ENCODE results near the gene OGFOD1. TPM values are rescaled to one million over a fixed set of nuclear protein-coding genes. Genes with fewer than 3 reads are reported as not detected.

OGFOD1 gene
- total RNA-seq = 41.3 and 75.8 TPM in 2 replicates

- Histone ChIP-seq H3K27me3 (ENCODE audit: control insufficient read depth, insufficient read depth, low read length) (no peaks in the 10 kb centered on the region), H3K4me3 (ENCODE audit: low read depth, low read length) (peak within 1 kb of the TSS; percentile 99), H3K36me3 (ENCODE audit: control insufficient read depth, insufficient read depth, low read length) (no peaks in the 10 kb centered on the region)
- no peak for TF ChIP-seq CTCF (IDR thresholded peaks at IDR 0.05; ENCODE audit: insufficient read depth, low read length, poor library complexity, severe bottlenecking)
- DNase-seq (ENCODE audit: low read depth) = peak; percentile 98
These were observed at the start of gene OGFOD1, which contains the start of gene NUDT21 for GRCh38 chr16:56450986-56451752. Gene OGFOD1 (plus strand): TSS chr16:56451554. CDS start chr16:56451613, 59 bp downstream. Gene NUDT21 (minus strand): TSS chr16:56451332. CDS start chr16:56451202, 130 bp downstream.

GRCh38 chr16:56405977-56406672 lies 45.2 kb upstream of the OGFOD1 start:
- Histone ChIP-seq H3K36me3 (ENCODE audit: control insufficient read depth, insufficient read depth, low read length) (peaks cover 2% of the 10 kb centered on the region), H3K4me3 (ENCODE audit: low read depth, low read length) (no peak overlapping the region), H3K27me3 (ENCODE audit: control insufficient read depth, insufficient read depth, low read length) (no peaks in the 10 kb centered on the region)
- TF ChIP-seq CTCF (IDR thresholded peaks at IDR 0.05; ENCODE audit: insufficient read depth, low read length, poor library complexity, severe bottlenecking) = no peak
- no peak for DNase-seq (ENCODE audit: low read depth)

GRCh38 chr16:56408379-56409098 lies 42.8 kb upstream of the OGFOD1 start:
- Histone ChIP-seq H3K27me3 (ENCODE audit: control insufficient read depth, insufficient read depth, low read length) (no peaks in the 10 kb centered on the region), H3K36me3 (ENCODE audit: control insufficient read depth, insufficient read depth, low read length) (no peaks in the 10 kb centered on the region), H3K4me3 (ENCODE audit: low read depth, low read length) (no peak overlapping the region)
- no peak for TF ChIP-seq CTCF (IDR thresholded peaks at IDR 0.05; ENCODE audit: insufficient read depth, low read length, poor library complexity, severe bottlenecking)
- no peak for DNase-seq (ENCODE audit: low read depth)

- Histone ChIP-seq H3K27me3 (ENCODE audit: control insufficient read depth, insufficient read depth, low read length) (no peaks in the 10 kb centered on the region), H3K36me3 (ENCODE audit: control insufficient read depth, insufficient read depth, low read length) (no peaks in the 10 kb centered on the region), H3K4me3 (ENCODE audit: low read depth, low read length) (no peak overlapping the region)
- TF ChIP-seq CTCF (IDR thresholded peaks at IDR 0.05; ENCODE audit: insufficient read depth, low read length, poor library complexity, severe bottlenecking) = no peak
- no peak for DNase-seq (ENCODE audit: low read depth)
These were observed 42.2 kb upstream of the OGFOD1 start for GRCh38 chr16:56409195-56409594.

GRCh38 chr16:56411123-56411522 lies 40.2 kb upstream of the OGFOD1 start:
- Histone ChIP-seq H3K4me3 (ENCODE audit: low read depth, low read length) (no peak overlapping the region), H3K36me3 (ENCODE audit: control insufficient read depth, insufficient read depth, low read length) (no peaks in the 10 kb centered on the region), H3K27me3 (ENCODE audit: control insufficient read depth, insufficient read depth, low read length) (no peaks in the 10 kb centered on the region)
- no peak for TF ChIP-seq CTCF (IDR thresholded peaks at IDR 0.05; ENCODE audit: insufficient read depth, low read length, poor library complexity, severe bottlenecking)
- no peak for DNase-seq (ENCODE audit: low read depth)
